ENCODE data around the gene CIAPIN1. TPM values are rescaled to one million over a fixed set of nuclear protein-coding genes. Genes with fewer than 3 reads are reported as not detected.

Gene CIAPIN1
- total RNA-seq, 4 donors from 2014 or later, result 37.7 to 65.5 (median 46.2) TPM

DNA sequence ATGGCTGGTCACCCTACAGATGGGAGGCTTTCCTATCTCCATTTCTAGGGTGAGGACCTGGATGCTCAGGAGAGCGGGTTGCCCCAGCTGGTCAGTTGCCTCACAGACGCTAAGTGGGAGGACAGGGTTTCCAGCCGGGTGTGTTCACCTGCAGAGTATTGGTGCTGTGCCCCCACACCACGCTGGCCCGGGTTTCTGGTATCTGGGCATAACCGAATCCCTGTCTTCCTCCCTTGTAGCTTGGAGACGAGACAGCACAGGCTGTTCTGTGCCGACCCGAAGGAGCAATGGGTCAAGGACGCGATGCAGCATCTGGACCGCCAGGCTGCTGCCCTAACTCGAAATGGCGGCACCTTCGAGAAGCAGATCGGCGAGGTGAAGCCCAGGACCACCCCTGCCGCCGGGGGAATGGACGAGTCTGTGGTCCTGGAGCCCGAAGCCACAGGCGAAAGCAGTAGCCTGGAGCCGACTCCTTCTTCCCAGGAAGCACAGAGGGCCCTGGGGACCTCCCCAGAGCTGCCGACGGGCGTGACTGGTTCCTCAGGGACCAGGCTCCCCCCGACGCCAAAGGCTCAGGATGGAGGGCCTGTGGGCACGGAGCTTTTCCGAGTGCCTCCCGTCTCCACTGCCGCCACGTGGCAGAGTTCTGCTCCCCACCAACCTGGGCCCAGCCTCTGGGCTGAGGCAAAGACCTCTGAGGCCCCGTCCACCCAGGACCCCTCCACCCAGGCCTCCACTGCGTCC is 65.2 kb downstream of the CIAPIN1 start:
- Histone ChIP-seq H3K36me3 (no peaks in the 10 kb centered on the region), H3K9me3 (no peaks in the 10 kb centered on the region), H3K4me3 (no peak overlapping the region), H3K4me1 (peaks cover 4 to 22% (median 10%) of the 10 kb centered on the region in 4 donors), H3K27ac (no peak overlapping the region), H3K27me3 (no peaks in the 10 kb centered on the region)
- TF ChIP-seq, protein P1, sequence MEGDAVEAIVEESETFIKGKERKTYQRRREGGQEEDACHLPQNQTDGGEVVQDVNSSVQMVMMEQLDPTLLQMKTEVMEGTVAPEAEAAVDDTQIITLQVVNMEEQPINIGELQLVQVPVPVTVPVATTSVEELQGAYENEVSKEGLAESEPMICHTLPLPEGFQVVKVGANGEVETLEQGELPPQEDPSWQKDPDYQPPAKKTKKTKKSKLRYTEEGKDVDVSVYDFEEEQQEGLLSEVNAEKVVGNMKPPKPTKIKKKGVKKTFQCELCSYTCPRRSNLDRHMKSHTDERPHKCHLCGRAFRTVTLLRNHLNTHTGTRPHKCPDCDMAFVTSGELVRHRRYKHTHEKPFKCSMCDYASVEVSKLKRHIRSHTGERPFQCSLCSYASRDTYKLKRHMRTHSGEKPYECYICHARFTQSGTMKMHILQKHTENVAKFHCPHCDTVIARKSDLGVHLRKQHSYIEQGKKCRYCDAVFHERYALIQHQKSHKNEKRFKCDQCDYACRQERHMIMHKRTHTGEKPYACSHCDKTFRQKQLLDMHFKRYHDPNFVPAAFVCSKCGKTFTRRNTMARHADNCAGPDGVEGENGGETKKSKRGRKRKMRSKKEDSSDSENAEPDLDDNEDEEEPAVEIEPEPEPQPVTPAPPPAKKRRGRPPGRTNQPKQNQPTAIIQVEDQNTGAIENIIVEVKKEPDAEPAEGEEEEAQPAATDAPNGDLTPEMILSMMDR (IDR thresholded peaks at IDR 0.05), result no peak
- no peak for TF ChIP-seq POLR2A (IDR thresholded peaks at IDR 0.05)
- DNase-seq, result no peak

DNA sequence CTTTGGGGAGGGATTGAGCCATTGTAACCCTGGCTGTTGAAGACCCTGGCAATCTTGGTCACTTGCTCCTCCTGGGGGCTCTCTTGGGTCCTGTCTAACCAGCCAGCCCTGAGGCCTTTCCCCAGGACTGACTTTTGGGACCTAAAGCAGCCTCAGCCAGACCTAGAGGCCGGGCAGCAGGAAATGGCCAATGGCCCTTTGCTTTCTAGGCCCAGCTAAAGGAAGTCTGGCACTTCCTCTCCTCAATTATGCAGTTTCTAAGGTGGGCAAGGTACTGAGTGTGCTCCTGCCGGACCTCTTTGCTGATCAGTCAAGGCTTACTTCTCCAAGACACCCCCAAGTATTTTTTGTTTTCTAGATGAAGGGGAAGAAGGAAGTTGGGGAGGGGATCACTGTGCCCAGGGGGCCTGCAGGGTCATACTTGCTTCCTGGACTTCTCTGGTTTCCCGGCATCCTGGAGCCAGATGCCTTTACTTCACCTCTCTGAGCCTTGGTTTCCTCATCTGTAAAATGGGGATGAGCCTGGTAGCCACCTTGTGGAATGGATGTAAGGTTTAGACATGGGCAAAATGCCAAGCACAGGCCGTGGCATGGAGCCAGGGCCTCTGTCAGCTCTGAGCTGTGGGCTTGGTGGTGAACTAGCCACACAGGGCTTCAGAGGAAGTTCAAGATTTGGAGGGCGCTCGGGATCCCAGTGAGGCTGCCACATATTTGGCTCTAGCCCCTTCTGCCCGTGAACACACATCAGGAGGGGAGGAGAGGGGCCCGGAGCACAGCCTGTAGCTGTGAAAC is 66.3 kb downstream of the CIAPIN1 start:
- Histone ChIP-seq H3K27me3 (no peaks in the 10 kb centered on the region), H3K27ac (no peak overlapping the region)
- no peak for DNase-seq

DNA sequence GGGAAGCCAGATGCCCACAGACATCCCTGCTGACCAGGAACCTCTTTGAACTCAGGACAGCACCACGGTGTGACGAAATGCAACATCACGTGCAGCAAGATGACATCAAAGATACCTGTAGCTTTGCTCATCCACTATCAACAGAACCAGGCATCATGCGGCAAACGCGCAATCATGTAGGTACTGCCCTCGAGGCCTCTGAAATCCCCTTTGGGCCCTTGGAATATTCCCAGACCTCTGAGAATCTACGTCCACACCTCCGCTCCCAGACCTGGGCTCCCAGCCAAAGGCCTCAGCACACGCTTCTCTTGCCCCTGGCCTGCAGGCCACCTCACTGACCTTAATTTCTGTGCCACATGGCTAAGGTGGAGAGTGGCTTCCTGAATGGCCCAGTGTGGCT is 67.6 kb downstream of the CIAPIN1 start:
- no peaks in the 10 kb centered on the region for H3K9me3 ChIP-seq
- no peak for DNase-seq
- H3K27ac ChIP-seq, result no peak overlapping the region
- H3K27me3 ChIP-seq, result no peaks in the 10 kb centered on the region
- no peaks in the 10 kb centered on the region for H3K36me3 ChIP-seq
- TF ChIP-seq, protein P1 (IDR thresholded peaks at IDR 0.05), result no peak
- no peak for TF ChIP-seq POLR2A (IDR thresholded peaks at IDR 0.05)
- H3K4me1 ChIP-seq, result peaks cover 4 to 18% (median 9%) of the 10 kb centered on the region in 4 donors
- H3K4me3 ChIP-seq, result no peak overlapping the region

More for the DNA sequence above, 66.3 kb downstream of the CIAPIN1 start:
- no peak for TF ChIP-seq POLR2A (IDR thresholded peaks at IDR 0.05)
- TF ChIP-seq, protein P1 (IDR thresholded peaks at IDR 0.05), result no peak
- Histone ChIP-seq H3K4me3 (no peak overlapping the region), H3K4me1 (peaks cover 4 to 23% (median 10%) of the 10 kb centered on the region in 4 donors), H3K9me3 (no peaks in the 10 kb centered on the region), H3K36me3 (no peaks in the 10 kb centered on the region)

Other genes with a start within 250 kb of the CIAPIN1 start
- gene ARL2BP, start 202.1 kb downstream of the CIAPIN1 start, total RNA-seq, result 10 to 100 TPM; 25.2 to 55.3 (median 31.5) TPM
- 100 to 1,000 TPM in 3 of 4 donors, 1 to 10 TPM in 1; 1.7 to 152 (median 126) TPM for gene PLLP, start 162.7 kb downstream of the CIAPIN1 start, total RNA-seq
- gene CCL22, start 88.6 kb downstream of the CIAPIN1 start, total RNA-seq, result 1 to 10 TPM in 1 of 4 donors, under 1 TPM in 1, not detected in 2; 0.40 to 3.3 TPM
- gene CX3CL1, start 74.9 kb downstream of the CIAPIN1 start, total RNA-seq, result 1 to 10 TPM; 1.7 to 2.3 (median 2.1) TPM
- gene CCL17, start 42.6 kb downstream of the CIAPIN1 start, total RNA-seq, result not detected
- gene COQ9, start 94 bp upstream of the CIAPIN1 start, total RNA-seq, result 100 to 1,000 TPM in 3 of 4 donors, 10 to 100 TPM in 1; 87.5 to 154 (median 122) TPM
- gene POLR2C, start 15.3 kb upstream of the CIAPIN1 start, total RNA-seq, result 100 to 1,000 TPM in 1 of 4 donors, 10 to 100 TPM in 3; 68.0 to 113 (median 84.8) TPM
- gene DOK4, start 39.1 kb upstream of the CIAPIN1 start, total RNA-seq, result 100 to 1,000 TPM in 3 of 4 donors, 10 to 100 TPM in 1; 81.7 to 209 (median 189) TPM
- gene CCDC102A, start 89.2 kb upstream of the CIAPIN1 start, total RNA-seq, result 10 to 100 TPM in 1 of 4 donors, 1 to 10 TPM in 3; 1.7 to 10.7 (median 2.5) TPM
- 10 to 100 TPM in 1 of 4 donors, 1 to 10 TPM in 3; 3.0 to 30.5 (median 4.3) TPM for gene ADGRG5, start 95.3 kb upstream of the CIAPIN1 start, total RNA-seq
- 10 to 100 TPM; 12.8 to 50.3 (median 34.7) TPM for gene ADGRG1, start 181.2 kb upstream of the CIAPIN1 start, total RNA-seq
- 1 to 10 TPM in 3 of 4 donors, under 1 TPM in 1; 0.47 to 4.1 (median 1.9) TPM for gene ADGRG3, start 220.9 kb upstream of the CIAPIN1 start, total RNA-seq
- gene DRC7, start 247.4 kb upstream of the CIAPIN1 start, total RNA-seq, result not detected